PFSK-1 (cell line): ENCODE measurements around the gene EPS8L2.

ENCODE experiments used
- FOXP2 ChIP-seq: optimal IDR thresholded peaks from 2 replicates; pipeline ENCODE3; 2011; ENCODE audit warnings: borderline replicate concordance, control low read depth, inconsistent platforms; ENCODE audit not compliant: insufficient read depth; ENCODE audit errors: extremely low read length, extremely low read depth
- POLR2AphosphoS5 ChIP-seq: IDR thresholded peaks from 2 replicates; pipeline ENCODE4 v1.6.1; 2012; ENCODE audit warnings: low read depth, mild to moderate bottlenecking, control low read depth, low read length, moderate library complexity
- SIN3A ChIP-seq: IDR thresholded peaks from 2 replicates; pipeline ENCODE4 v1.6.1; 2012; ENCODE audit warnings: mild to moderate bottlenecking, low read length, moderate library complexity, borderline replicate concordance; ENCODE audit not compliant: insufficient read depth
- TAF1 ChIP-seq: IDR thresholded peaks from 2 replicates; pipeline ENCODE4 v1.6.1; 2012; ENCODE audit warnings: low read length, control low read depth, borderline replicate concordance; ENCODE audit not compliant: insufficient read depth
- TF ChIP-seq, protein P1 (sequence below), 2 experiments: IDR thresholded peaks; 2 replicates each; pipeline versions ENCODE4 v1.6.1 to v1.8.0; 2011 to 2012; ENCODE audit warnings: low read depth in 2 of 2, low read length in 2 of 2, control low read depth in 1 of 2, inconsistent platforms in 1 of 2, mild to moderate bottlenecking in 1 of 2, moderate library complexity in 1 of 2; ENCODE audit not compliant: insufficient read depth in 1 of 2

The EPS8L2 gene

DNA sequence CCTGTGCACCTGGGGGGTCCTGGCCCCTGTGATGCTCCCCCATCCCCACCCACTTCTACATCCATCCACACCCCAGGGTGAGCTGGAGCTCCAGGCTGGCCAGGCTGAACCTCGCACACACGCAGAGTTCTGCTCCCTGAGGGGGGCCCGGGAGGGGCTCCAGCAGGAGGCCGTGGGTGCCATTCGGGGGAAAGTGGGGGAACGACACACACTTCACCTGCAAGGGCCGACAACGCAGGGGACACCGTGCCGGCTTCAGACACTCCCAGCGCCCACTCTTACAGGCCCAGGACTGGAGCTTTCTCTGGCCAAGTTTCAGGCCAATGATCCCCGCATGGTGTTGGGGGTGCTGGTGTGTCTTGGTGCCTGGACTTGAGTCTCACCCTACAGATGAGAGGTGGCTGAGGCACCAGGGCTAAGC is 21.3 kb downstream of the EPS8L2 start:
- TF ChIP-seq FOXP2 (no peak), POLR2AphosphoS5 (no peak), SIN3A (no peak), TAF1 (no peak)
- TF ChIP-seq, protein P1, sequence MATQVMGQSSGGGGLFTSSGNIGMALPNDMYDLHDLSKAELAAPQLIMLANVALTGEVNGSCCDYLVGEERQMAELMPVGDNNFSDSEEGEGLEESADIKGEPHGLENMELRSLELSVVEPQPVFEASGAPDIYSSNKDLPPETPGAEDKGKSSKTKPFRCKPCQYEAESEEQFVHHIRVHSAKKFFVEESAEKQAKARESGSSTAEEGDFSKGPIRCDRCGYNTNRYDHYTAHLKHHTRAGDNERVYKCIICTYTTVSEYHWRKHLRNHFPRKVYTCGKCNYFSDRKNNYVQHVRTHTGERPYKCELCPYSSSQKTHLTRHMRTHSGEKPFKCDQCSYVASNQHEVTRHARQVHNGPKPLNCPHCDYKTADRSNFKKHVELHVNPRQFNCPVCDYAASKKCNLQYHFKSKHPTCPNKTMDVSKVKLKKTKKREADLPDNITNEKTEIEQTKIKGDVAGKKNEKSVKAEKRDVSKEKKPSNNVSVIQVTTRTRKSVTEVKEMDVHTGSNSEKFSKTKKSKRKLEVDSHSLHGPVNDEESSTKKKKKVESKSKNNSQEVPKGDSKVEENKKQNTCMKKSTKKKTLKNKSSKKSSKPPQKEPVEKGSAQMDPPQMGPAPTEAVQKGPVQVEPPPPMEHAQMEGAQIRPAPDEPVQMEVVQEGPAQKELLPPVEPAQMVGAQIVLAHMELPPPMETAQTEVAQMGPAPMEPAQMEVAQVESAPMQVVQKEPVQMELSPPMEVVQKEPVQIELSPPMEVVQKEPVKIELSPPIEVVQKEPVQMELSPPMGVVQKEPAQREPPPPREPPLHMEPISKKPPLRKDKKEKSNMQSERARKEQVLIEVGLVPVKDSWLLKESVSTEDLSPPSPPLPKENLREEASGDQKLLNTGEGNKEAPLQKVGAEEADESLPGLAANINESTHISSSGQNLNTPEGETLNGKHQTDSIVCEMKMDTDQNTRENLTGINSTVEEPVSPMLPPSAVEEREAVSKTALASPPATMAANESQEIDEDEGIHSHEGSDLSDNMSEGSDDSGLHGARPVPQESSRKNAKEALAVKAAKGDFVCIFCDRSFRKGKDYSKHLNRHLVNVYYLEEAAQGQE (IDR thresholded peaks at IDR 0.05; ENCODE audit: insufficient read depth in 1 of 2, low read depth in 2 of 2, low read length in 2 of 2) = no peak

DNA sequence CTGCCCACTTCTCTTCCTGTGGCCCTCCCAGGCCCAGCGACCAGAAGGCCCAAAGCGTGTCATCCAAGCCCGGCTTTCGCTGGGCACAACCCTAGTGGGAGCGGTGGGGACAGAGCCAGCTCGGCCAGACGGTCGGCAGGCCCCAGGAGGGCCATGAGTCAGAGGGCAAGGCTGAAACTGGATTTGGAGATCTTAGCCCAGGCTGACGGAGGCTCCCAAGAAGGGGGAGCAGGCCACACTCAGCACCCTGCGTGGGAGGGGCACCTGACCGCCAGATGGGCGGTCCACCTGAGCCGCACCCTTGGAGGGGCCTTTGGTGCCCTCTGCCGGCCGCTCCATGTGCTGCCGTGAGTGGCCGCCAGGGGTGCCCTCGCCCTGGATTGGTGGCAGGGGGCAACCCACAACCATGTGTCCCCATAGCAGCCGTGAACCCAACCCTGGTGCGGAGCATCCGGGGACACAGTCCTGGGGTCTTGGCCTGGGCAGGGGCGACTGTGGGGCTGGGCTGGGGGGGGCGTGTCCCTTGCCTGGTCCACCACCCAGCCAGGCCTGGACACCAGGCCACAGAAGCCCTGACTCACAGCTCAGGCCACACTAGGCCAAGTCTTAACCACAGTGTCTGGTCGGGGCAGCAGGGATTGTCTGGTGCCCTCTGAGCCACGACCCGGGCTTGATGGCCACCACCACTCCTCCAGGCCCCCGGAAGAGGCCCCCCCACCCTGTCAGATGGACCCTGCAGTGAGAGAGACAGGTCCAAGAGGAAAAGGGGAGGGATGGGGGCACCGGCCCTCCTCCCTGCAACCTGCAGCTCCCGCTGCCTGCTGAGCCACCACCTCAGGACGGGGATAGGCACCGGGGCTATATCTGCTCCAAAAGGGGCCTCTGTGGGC is 22.1 kb downstream of the EPS8L2 start:
- peak; percentile 40 for TF ChIP-seq FOXP2
- TF ChIP-seq, protein P1 (IDR thresholded peaks at IDR 0.05; ENCODE audit: insufficient read depth in 1 of 2, low read depth in 2 of 2, low read length in 2 of 2) = no peak

DNA sequence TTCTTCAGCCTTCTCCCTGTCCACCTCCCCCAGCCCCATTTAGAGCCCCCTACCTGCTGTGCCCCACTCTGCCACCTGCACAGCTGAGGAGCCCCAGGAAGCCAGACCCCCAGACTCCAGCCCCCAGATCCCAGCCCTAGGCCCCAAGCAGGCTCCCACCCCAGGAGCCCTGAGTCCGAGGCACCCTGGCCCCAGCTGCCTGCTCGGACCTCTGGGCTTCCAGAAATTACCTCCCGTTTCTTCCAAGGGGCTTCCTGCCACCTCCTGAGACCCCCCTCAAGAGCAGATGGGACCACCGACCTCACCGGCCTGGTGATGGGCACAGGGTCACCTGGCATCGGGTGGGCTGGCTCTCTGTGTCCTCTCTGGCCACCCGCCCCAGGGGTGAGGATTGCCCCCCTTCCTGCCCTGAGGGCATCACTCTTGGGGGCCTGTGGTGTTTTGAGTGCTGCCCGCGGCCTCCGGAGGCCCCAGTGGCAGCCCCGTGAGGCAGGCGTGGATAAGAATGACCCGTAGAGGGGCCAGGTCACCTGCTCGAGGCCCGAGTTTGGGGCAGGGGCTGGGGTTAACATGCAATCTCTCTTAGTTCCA is 23.0 kb downstream of the EPS8L2 start:
- TF ChIP-seq SIN3A (no peak), FOXP2 (no peak), TAF1 (no peak), POLR2AphosphoS5 (no peak)
- TF ChIP-seq, protein P1 (IDR thresholded peaks at IDR 0.05; ENCODE audit: insufficient read depth in 1 of 2, low read depth in 2 of 2, low read length in 2 of 2) = no peak

DNA sequence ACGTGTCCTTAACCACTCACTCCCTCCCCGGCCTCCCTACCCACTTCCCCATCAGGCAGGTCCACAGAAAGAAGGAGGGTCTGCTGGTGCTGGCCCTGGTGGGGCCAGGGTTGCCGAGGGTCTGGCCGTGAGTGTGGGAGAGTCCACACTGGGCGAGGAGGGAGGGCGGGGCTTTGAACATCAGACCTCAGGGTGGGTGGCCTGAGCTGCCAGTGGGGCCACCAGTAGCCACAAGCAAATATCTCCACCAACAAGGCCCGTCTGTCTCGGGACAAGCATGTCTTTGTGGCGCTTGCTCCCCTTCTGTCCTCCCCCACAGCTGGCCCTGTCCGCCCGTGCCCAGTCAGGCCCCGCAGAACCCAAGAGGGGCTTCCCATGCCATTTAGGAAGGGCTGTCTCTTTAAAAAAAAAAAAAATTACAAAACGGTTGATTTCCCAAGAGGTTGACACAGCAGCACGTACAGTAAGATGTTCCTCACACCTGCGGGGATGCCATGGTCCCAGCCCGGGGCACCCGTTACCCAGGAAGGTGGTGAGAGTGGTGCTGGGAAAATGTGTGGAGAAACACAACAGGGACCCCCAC is 23.6 kb downstream of the EPS8L2 start:
- TF ChIP-seq POLR2AphosphoS5 (no peak), TAF1 (no peak), FOXP2 (no peak), SIN3A (no peak)
- TF ChIP-seq, protein P1 (IDR thresholded peaks at IDR 0.05; ENCODE audit: insufficient read depth in 1 of 2, low read depth in 2 of 2, low read length in 2 of 2) = no peak
